ENCODE data around the gene AXL.

AXL gene

DNA sequence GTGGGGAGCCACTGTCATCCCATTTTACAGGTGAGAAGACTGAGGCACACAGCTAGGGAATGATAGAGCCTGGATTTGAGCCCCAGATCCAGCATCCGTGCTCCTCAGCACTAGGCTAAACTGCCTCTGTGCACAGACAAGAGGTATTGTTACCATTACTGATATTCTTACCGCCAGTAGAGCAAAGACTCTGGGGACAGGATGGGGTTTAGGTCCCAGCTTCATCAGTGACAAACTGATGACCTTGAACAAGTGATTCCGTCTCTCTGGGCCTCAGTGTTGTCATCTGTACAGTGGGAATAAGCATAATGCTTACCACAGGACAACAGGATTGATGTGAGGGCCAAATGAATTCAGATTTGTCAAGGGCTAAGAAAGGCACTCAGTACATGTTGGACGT lies 16.5 kb downstream of the AXL start:
- DNase-seq (ENCODE audit: low spot score): no peak

DNA sequence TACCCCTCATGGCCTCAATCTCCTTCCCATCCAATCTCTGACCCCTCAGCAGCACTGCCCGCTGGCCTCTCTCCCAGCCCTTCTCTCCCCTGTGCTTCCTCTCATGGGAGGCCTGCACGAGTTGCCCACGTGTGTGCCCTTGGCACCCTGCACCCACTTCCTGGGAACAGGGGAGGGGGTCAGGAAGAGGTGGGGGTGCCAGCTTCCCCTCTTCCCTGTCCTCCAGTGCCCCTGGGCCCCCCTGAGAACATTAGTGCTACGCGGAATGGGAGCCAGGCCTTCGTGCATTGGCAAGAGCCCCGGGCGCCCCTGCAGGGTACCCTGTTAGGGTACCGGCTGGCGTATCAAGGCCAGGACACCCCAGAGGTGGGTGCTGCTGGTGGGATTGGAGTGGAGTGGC lies 19.2 kb downstream of the AXL start:
- DNase-seq (ENCODE audit: low spot score): no peak

DNA sequence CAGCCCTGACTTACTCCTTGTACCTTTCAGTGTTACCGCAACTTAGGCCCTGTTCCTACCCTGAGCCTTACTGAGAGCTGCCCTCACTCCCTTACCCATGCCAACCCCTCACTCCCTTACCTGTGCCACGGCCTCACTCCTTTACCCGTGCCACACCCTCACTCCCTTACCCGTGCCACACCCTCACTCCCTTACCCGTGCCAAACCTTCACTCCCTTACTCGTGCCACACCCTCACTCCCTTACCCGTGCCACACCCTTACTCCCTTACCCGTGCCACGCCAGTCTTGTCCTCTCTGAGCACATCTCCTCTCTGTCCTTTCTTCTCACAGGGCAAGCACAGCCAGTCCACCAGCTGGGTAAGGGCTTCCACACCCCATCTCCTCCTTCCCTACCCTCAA lies 20.3 kb downstream of the AXL start:
- no peak for DNase-seq (ENCODE audit: low spot score)

DNA sequence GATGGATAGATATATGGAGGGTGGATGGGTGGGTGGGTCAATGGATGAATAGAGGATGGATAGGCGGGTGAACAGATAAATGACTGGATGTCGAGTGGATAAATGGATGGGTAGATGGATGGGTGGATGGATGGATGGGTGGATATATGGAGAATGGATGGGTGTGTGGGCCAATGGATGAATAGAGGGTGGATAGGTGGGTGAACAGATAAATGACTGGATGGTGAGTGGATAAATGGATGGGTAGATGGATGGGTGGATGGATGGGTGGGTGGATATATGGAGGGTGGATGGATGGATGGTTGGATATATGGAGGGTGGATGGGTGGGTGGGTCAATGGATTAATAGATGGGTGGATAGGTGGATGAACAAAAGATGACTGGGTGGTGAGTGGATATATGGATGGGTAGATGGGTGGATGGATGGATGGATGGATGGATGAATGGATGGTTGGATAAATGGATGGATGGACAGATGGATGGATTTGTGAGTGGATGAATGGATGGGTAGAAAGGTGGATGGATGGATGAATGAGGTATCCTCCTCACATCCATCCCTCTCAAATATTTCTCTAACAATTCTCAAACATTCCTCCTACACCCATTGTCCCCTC lies 21.0 kb downstream of the AXL start:
- DNase-seq (ENCODE audit: low spot score): no peak

DNA sequence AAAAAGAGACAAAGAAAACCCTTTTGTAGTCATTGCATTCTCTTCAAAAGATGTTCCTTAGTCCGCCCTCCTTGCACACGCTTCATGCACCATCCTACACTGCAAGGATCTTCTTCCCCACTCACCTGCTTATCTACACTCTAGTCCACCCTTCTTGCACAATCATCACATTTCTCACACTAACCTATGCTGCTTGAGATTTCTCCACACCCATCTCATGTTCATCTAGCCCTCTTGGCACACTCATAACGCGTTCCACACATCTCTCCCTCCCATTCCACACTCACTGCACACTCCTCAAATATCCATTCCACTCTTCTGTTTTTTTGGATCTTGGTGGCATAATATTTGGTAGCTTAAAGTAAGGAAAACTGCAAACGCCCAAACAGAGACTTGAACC lies 22.8 kb downstream of the AXL start:
- no peak for DNase-seq (ENCODE audit: low spot score)

DNA sequence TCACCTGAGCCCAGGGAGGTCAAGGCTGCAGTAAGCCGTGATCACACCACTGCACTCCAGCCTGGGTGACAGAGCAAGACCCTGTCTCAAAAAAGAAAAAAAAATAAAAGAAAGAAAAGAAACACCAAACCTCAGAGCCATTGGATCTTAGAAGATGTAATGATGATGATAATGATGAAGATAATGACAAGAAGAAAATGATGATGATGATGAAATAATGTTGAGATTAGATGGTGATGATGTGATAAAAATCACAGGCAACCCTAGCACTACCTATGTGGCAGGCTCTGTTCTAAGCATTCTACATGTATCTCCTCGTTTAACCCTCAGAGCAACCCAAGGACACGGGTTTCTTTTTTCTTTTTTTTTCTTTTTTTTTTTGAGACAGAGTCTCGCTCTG lies 25.1 kb downstream of the AXL start:
- no peak for DNase-seq (ENCODE audit: low spot score)

DNA sequence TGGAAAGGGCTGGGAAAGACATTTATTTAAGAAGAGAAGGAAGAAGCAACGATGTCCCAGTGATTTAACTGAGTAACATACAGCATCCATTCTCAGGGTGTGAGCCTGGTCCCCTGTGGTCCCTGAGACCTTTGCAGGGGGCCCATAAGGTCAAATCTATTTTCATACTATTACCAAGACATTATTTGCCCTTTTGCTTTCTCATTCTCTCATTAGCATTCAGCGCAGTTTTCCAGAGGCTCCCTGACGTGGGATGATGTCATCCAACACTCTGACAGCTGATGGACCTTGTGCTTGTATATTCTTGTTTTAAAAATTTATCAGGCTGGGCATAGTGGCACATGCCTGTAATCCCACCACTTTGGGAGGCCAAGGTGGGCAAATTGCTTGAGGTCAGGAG lies 26.8 kb downstream of the AXL start:
- no peak for DNase-seq (ENCODE audit: low spot score)

DNA sequence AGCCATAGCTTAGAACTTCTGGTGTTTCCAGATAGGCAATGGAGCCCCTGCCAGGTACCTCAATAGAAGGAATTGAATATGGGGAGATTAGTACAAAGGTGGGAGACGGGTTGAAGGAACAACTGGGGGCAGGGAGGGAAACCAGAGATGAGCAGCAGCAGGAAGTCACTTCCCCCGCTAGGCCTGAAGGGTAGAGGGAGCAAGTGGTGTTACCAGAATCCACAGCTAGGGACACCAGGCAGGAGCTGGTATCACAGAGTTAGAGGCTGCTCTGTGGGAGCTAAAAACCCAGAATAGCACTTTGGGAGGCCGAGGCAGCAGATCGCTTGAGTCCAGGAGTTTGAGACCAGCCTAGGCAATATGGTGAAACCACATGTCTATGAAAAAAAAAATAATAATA lies 29.9 kb downstream of the AXL start:
- no peak for DNase-seq (ENCODE audit: low spot score)

DNA sequence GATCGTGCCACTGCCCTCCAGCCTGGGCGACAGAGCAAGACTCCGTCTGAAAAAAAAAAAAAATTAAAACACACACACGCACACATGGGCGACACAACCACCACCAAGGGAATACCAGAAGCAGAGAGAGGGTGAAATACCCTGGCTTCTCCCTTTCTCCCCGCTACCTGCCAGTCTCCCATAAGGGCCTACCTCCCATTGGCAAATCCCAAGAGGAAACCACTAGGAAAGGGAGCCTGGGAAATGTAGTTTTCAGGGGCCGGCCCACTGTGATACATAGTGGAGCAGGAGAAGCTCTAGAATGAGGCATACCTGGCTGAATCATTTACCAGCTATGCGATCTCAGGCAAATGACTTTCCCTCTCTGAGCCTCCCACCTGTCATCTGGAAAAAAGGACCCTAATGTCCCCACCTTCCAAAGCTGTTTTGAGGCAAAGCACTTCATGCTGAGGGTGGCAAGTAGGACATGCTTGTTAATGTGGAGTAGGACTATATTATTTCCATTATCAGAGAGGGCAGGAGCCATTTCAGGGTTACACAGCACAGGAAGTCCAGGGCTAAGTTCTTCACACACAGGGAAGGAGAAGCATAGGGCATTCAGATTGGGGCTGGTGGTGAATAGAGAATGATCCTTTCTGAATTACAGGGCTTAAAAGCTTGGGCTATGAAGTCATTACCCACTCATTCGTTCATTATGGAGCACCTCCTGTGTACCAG lies 30.8 kb downstream of the AXL start:
- no peak for DNase-seq (ENCODE audit: low spot score)

DNA sequence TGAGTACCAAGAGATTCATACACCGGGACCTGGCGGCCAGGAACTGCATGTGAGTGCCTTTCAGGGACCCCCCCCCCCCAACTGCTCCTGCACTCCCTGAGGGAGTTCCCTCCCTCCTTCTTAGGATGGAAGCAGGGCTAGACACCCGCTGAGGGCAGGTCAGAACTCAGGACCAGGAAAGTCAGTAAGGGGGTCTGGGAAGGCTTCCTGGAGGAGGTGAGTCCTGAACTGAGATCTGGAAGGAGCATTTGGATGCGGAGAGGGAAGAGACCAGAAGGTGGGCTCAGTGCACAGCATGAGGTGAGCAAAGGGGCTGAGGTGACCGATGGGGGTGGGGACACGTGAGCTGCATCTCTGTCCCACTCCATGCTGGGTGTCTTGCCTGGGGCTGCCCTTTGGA lies 34.6 kb downstream of the AXL start:
- no peak for DNase-seq (ENCODE audit: low spot score)

DNA sequence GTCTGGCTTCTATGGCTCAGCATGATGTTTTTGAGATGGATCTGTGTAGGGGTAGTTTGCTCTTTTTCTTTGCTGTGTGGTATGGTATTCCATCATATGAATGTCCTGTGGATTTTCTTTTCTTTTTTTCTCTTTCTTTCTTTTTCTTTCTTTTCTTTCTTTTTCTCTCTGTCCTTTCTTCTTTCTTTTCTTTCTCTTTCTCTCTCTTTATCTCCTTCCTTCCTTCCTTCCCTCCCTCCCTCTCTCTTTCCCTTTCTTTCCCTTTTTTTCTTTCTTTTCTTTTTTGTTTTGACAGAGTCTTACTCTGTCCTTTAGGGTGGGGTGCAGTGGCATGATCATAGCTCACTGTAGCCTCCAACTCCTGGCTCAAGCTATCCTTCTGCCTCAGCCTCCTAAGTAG lies 36.1 kb downstream of the AXL start:
- no peak for DNase-seq (ENCODE audit: low spot score)

DNA sequence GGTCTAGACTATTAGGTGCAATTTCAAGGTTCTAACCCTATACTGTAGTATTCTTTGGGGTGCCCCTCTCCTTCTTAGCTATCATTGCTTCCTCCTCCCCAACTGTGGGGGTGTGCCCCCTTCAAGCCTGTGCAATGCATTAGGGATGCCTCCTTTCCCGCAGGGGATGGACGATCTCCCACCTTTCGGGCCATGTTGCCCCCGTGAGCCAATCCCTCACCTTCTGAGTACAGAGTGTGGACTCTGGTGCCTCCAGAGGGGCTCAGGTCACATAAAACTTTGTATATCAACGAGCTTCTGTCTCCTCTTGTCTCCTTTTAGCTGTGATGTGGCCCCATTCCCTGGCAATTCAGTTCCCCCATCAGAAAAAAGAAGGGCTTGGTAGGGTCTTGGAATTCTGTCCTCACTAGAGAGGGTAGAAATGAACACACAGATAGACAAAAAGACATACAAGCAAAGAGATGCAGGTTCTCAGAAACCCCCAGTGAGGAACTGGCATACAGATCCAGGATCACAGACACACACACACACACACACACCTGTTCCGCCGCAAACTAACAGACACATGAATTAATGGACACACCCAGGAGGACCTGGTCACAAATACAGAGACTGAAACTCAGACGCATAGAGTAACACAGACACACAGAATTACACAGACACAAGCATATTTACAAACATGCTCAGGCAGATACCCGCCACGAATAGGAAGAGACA lies 42.6 kb downstream of the AXL start:
- no peak for DNase-seq (ENCODE audit: low spot score)

DNA sequence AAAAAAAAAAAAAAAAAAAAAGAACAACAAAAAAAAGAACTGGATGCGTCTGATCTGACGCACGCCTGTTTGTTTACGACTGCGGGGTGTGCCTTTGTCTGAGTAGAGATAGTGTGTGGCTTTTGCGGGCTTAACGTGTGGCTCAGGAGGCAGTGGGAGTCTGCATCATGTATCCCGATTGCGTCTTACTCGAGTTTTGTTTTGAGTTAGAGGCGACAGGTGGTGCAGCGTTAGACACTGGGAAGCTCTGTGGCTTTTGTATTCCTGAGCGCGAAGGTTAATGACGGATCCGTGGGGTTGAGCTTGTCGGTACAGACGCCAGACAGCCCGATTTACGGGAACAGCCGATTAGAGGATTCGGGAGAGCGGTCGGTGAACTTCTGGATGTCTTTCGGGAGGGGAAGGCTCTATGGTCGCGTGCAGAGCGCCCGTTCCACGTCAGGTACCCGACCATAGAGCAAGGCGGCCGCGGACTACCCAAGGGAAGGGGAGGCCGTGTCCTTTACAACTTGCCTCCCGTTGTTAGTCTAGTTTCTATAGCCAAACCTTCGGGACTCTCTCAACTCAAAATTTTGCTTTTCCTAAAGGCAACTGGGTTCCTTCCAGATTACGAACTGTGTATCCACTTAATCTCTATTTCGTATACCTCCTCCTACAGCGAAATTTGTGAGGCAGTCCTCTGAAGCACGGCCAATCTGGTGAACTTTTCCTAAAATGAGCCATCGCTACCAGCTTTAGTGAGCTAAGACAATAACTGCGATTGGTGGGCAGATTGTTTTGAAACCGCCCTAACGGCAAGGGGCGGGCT lies 44.2 kb downstream of the AXL start:
- DNase-seq (ENCODE audit: low spot score): peak; percentile 86

DNA sequence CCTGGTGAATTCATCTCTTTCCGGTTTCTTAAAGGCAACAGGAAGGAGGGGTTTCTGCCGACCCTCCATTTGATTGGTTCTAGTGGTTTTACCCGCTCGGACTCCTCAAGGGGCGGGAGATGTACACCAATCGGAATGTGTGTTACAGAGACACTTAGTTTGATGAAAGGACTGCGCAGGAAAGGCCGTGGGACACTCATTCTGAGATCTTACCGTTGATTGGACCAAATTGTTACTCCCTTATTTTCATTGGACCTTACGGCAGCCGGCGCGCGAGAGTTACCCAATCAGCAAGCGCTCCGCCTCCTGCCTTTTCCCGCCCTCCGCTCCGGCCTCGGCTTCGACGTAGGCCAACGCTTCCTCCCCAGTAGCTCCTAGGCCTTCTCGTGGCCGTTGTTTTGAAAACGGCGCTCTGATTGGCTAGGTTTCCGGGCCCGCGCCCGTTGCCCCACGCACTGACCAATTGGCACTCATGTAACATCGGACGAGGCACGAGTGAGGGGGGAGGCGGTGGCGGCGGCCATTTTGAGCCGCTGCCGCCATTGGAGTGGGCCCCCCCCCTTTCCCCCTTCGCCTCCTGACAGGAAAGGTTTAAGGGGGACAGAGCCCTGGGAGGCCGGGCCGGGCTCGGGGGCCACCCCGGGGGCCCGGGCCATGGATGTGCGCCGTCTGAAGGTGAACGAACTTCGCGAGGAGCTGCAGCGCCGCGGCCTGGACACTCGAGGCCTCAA lies 45.0 kb downstream of the AXL start, which contains the start of gene HNRNPUL1:
Gene HNRNPUL1, plus strand, starts transcription at position 523 of the 731 bp plus-strand sequence. Its CDS starts 132 bp downstream, at position 655.
- DNase-seq (ENCODE audit: low spot score): peak; percentile 100

DNA sequence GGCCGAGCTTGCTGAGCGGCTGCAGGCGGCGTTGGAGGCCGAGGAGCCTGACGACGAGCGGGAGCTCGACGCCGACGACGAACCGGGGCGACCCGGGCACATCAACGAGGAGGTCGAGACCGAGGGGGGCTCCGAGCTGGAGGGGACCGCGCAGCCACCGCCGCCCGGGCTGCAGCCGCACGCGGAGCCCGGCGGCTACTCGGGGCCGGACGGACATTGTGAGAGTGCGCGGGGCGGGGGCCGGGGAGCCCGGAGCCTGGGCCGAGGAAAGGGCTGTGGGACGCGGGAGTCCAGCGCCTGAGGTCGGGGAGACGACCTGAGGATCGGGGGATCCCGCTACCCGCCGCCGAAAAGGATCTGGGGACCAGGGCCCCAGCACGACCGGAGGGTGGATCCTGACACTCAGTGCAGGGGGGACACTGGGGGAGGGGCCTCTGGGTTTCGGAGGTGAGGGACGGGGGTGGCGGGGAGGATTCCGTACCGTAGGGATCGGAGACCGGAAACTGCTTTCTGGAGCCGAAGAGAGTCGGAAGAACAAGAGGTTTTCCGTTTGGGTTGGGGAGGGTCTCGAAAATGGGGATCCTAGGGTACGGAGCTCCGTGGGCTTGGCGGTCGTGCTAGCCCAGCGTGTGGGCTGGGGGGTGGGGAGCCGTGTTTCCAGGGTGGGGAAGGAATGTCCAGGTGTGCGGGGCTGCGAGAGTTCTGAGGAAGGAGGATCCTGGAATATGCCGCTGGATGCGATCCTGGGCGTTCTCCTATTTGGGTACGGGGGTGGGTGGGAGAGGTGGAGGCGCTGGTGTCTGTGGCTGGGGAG lies 45.8 kb downstream of the AXL start:
- DNase-seq (ENCODE audit: low spot score): peak; percentile 44

DNA sequence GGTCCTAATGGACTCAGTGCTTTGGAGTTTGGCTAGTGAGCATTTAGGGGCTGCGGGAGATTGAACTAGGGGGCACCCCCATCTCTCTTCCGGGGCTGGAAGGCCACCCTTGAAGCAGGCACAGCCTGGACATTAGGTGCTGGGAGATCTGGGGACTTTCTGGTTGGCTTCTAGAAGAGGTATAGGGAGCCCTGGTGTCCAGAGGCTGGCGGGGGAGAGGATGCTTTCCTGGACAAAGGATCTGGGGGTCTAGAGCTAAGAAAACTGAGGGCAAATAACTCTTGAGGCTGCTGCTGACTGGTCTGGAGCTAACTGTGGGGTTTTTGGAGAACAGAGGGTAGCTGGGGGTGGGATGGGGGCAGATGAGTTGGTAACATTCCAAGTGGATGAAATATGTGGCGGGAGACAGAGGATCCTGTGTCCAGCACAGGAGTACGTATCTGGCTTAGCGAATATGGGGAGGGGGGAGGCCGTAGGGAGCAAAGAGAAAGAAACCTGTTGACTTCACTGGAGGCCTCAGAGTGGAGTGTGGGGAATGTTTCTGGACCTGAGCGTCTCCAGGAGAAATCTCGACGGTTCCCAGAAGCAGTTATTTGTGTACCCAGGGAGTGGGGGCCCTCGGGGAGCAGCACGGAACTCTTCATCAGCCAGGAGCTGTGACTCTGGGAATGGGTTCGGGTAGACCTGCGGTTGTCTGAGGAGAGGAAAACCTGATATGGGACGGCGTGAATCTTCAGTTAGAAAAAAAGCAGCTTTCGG lies 46.6 kb downstream of the AXL start:
- DNase-seq (ENCODE audit: low spot score): no peak

DNA sequence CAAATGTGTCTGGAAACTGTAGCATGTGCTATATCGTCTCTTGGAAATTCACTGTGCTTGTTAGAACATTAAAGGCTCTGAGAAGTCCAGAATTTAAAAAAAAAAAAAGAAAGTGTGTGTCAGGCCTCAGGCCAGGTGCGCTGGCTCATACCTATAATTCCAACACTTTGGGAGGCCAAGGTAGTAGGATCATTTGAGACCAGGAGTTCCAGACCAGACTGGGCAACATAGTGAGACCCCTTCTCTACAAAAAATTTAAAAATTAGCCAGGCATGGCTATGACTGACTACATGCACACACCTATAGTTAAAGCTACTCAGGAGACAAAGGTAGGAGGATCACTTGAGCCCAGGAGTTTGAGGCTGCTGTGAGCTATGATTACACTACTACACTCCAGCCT lies 50.0 kb downstream of the AXL start:
- no peak for DNase-seq (ENCODE audit: low spot score)

DNA sequence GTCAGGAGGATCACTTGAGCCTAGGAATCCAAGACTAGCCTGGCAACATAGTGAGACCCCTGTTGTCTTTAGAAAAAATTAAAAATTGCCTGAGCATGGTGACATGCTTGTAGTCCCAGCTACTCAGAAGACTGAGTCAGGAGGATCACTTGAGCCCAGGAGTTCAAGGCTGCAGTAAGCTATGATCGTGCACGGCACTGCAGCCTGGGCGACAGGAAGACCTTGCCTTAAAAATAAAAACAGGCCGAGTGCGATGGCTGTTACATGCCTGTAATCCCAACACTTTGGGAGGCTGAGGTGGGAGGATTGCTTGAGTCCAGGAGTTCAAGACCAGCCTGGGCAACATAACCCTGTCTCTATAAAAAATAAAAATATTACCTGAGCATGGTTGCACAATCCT lies 50.5 kb downstream of the AXL start:
- no peak for DNase-seq (ENCODE audit: low spot score)

DNA sequence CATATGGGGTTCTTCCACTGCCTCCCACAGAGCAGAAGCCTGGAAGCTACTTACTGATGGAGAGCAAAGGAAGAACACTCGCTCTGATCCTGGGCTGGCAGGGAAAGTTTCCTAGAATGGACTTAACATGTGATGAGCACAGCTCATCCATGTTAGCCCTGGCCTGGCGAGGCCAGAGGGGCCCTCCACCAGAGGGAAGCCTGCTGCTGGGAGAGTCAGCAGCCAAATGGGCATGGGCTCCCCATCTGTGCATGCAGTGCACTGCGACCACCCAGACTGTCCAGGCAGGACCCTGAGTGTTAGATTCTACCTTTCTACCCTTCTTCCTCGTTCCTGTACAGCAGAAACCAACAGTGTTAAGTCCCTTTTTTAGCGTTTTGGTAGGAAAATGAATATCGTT lies 54.1 kb downstream of the AXL start:
- no peak for DNase-seq (ENCODE audit: low spot score)

DNA sequence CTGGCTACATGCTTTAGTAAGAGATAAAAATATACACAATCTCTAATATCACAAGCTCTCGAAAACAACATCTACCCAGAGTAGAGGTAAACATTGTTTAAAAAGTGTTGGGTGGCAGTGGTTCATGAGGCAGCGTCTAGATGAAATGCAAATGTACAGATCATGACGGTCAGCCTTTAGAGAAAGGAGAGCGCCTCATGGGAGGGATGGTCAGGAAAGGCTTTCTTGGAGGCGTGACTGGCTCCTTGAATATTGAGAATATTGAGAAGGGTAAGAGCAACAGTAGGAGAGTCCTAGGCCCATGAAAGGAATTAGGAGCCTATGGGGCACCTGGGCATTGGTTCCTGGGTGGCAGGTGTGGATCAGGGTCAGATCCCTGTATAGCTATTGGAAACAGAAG lies 55.8 kb downstream of the AXL start:
- DNase-seq (ENCODE audit: low spot score): no peak
